Vagina (tissue), 2 donors: ENCODE results near the gene TSPAN5.

Experiments
- POLR2A ChIP-seq, 2 donors: fragments of 450-650 bp; IDR thresholded peaks; one replicate each; pipeline ENCODE4 v1.6.1; 2017; ENCODE audit warnings: antibody characterized with exemption in 2 of 2, mild to moderate bottlenecking in 2 of 2, moderate library complexity in 2 of 2
- POLR2AphosphoS5 ChIP-seq, 2 donors: sonication (generic); formaldehyde crosslinking; IDR thresholded peaks; one replicate each; pipeline ENCODE4 v1.9.0; 2017; ENCODE audit warnings: antibody characterized with exemption in 2 of 2, mild to moderate bottlenecking in 2 of 2, low read depth in 1 of 2; ENCODE audit not compliant: insufficient read depth in 1 of 2
- TF ChIP-seq, protein P1 (sequence below), 3 experiments: fragments of 450-650 bp in 2 of 3; fragments of 200-600 bp in 1 of 3; sonication (generic) in 1 of 3; IDR thresholded peaks; one replicate each; pipeline ENCODE4 v1.5.1; 2017 to 2019; ENCODE audit warnings: antibody characterized with exemption in 3 of 3, mild to moderate bottlenecking in 2 of 3, moderate library complexity in 2 of 3

DNA sequence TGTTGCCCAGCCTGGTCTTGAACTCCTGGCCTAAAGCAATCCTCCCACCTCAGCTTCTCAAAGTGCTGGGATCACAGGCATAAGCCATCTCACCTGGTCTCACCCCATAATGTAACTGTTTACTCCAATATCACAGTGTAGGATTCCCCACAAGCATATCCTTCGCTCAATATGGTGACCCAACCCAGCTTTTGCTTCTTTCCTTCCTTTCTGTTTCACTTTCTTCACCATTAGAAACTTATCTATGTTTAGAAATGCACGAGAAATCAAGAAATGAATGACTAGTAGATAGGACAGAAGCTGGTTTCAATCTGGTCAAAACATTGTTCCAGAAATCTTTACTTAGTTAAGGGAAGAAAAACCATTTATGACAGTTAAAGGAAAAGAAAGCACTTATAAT lies 18.9 kb downstream of the TSPAN5 start:
- TF ChIP-seq POLR2A (IDR thresholded peaks at IDR 0.05) (no peak), POLR2AphosphoS5 (IDR thresholded peaks at IDR 0.05; ENCODE audit: insufficient read depth in 1 of 2, low read depth in 1 of 2) (no peak)
- TF ChIP-seq, protein P1, sequence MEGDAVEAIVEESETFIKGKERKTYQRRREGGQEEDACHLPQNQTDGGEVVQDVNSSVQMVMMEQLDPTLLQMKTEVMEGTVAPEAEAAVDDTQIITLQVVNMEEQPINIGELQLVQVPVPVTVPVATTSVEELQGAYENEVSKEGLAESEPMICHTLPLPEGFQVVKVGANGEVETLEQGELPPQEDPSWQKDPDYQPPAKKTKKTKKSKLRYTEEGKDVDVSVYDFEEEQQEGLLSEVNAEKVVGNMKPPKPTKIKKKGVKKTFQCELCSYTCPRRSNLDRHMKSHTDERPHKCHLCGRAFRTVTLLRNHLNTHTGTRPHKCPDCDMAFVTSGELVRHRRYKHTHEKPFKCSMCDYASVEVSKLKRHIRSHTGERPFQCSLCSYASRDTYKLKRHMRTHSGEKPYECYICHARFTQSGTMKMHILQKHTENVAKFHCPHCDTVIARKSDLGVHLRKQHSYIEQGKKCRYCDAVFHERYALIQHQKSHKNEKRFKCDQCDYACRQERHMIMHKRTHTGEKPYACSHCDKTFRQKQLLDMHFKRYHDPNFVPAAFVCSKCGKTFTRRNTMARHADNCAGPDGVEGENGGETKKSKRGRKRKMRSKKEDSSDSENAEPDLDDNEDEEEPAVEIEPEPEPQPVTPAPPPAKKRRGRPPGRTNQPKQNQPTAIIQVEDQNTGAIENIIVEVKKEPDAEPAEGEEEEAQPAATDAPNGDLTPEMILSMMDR (IDR thresholded peaks at IDR 0.05), result no peak
